ENCODE measurements around the gene DEFB129. TPM values are rescaled to one million over a fixed set of nuclear protein-coding genes. Genes with fewer than 3 reads are reported as not detected.
A peak's percentile ranks its signal among the peaks of the same experiment; 100 is the strongest.
"Not testable (repeated sequence)": the region's sequence is repeated elsewhere in the genome, so short reads cannot be mapped to it uniquely, and the experiment has no call there.

DEFB129 gene
- total RNA-seq, 4 donors from 2014 or later = not detected

- 67% methylated on average over 1 of the region's 1 CpG for WGBS
- H3K27me3 ChIP-seq = peaks cover 0 to 46% (median 0%) of the 10 kb centered on the region in 4 donors
- intact Hi-C loops (cut with DNase I) = no loop called here
- TF ChIP-seq EP300 (IDR thresholded peaks at IDR 0.05) (no peak), POLR2AphosphoS5 (IDR thresholded peaks at IDR 0.05) (no peak), CTCF (IDR thresholded peaks at IDR 0.05) (no peak), POLR2A (IDR thresholded peaks at IDR 0.05; ENCODE audit: low read depth) (no peak)
- H3K4me1 ChIP-seq = no peaks in the 10 kb centered on the region
- H3K27ac ChIP-seq (replicated peaks in 1 of 4) = no peak overlapping the region
- H3K4me3 ChIP-seq = no peak overlapping the region
- H3K36me3 ChIP-seq = no peaks in the 10 kb centered on the region
- no peak for DNase-seq (ENCODE audit: extremely low spot score)
- H3K9me3 ChIP-seq = no peaks in the 10 kb centered on the region
Measured at GRCh38 chr20:215796-216195, 11.3 kb upstream of the DEFB129 start.

GRCh38 chr20:217266-217665 is 9.8 kb upstream of the DEFB129 start:
- no peaks in the 10 kb centered on the region for H3K9me3 ChIP-seq
- no peak overlapping the region for H3K27ac ChIP-seq (replicated peaks in 1 of 4)
- TF ChIP-seq POLR2A (IDR thresholded peaks at IDR 0.05; ENCODE audit: low read depth) (no peak), EP300 (IDR thresholded peaks at IDR 0.05) (no peak), POLR2AphosphoS5 (IDR thresholded peaks at IDR 0.05) (no peak), CTCF (IDR thresholded peaks at IDR 0.05) (no peak)
- intact Hi-C loops (cut with DNase I) = no loop called here
- WGBS = 71% methylated on average over 1 of the region's 1 CpG
- H3K27me3 ChIP-seq = peaks cover 0 to 47% (median 0%) of the 10 kb centered on the region in 4 donors
- H3K36me3 ChIP-seq = no peaks in the 10 kb centered on the region
- DNase-seq (ENCODE audit: extremely low spot score) = no peak
- H3K4me1 ChIP-seq = no peaks in the 10 kb centered on the region
- H3K4me3 ChIP-seq = no peak overlapping the region

GRCh38 chr20:219290-220115 is 7.6 kb upstream of the DEFB129 start:
- no peak overlapping the region for H3K27ac ChIP-seq (replicated peaks in 1 of 4)
- H3K9me3 ChIP-seq = no peaks in the 10 kb centered on the region
- intact Hi-C loops (cut with DNase I) = no loop called here
- DNase-seq (ENCODE audit: extremely low spot score) = no peak
- H3K36me3 ChIP-seq = no peaks in the 10 kb centered on the region
- TF ChIP-seq POLR2AphosphoS5 (IDR thresholded peaks at IDR 0.05) = no peak
- peak in 1 of 3 experiments; percentile 5 for TF ChIP-seq CTCF (IDR thresholded peaks at IDR 0.05)
- no peak overlapping the region for H3K4me3 ChIP-seq
- WGBS = 0% methylated on average over 1 of the region's 1 CpG
- H3K4me1 ChIP-seq = no peaks in the 10 kb centered on the region
- H3K27me3 ChIP-seq = peaks cover 0 to 47% (median 0%) of the 10 kb centered on the region in 4 donors

- Histone ChIP-seq H3K27ac (replicated peaks in 1 of 4) (no peak overlapping the region), H3K9me3 (no peaks in the 10 kb centered on the region), H3K27me3 (peaks cover 0 to 37% (median 0%) of the 10 kb centered on the region in 4 donors), H3K4me3 (no peak overlapping the region), H3K36me3 (no peaks in the 10 kb centered on the region), H3K4me1 (no peaks in the 10 kb centered on the region)
- TF ChIP-seq CTCF (IDR thresholded peaks at IDR 0.05) = no peak
- no peak for TF ChIP-seq EP300 (IDR thresholded peaks at IDR 0.05)
- no peak for TF ChIP-seq POLR2AphosphoS5 (IDR thresholded peaks at IDR 0.05)
- no peak for TF ChIP-seq POLR2A (IDR thresholded peaks at IDR 0.05; ENCODE audit: low read depth)
- intact Hi-C loops (cut with DNase I) = no loop called here
- DNase-seq (ENCODE audit: extremely low spot score) = no peak
- 64% methylated on average over 1 of the region's 1 CpG for WGBS
Measured at GRCh38 chr20:221258-221830, 5.7 kb upstream of the DEFB129 start.

- DNase-seq (ENCODE audit: extremely low spot score); H3K4me3 ChIP-seq; H3K36me3 ChIP-seq; H3K27ac ChIP-seq (replicated peaks in 1 of 4); H3K4me1 ChIP-seq; H3K9me3 ChIP-seq; intact Hi-C loops (cut with DNase I): not testable (repeated sequence)
- WGBS = 85% methylated on average over 3 of the region's 3 CpGs
- peaks cover 0 to 13% (median 0%) of the 10 kb centered on the region in 4 donors for H3K27me3 ChIP-seq
Measured at GRCh38 chr20:225879-226278, 1.2 kb upstream of the DEFB129 start.
